HG03280 (cell line): ENCODE measurements around the gene PEX11B.

Experiments
- ATAC-seq: cut with Tn5 transposase; IDR thresholded peaks from one replicate; pipeline ENCODE4 v1.9.1; 2021; ENCODE audit warnings: mild to moderate bottlenecking, moderate library complexity; ENCODE audit not compliant: unreplicated experiment

The PEX11B gene

GRCh38 chr1:145877923-145878486 is 40.5 kb downstream of the PEX11B start:
- ATAC-seq, result no peak

- ATAC-seq, result no peak
Observed at GRCh38 chr1:145874646-145875045, 43.9 kb downstream of the PEX11B start.

- ATAC-seq, result no peak
Observed at GRCh38 chr1:145871994-145872924, 46.3 kb downstream of the PEX11B start.

DNA sequence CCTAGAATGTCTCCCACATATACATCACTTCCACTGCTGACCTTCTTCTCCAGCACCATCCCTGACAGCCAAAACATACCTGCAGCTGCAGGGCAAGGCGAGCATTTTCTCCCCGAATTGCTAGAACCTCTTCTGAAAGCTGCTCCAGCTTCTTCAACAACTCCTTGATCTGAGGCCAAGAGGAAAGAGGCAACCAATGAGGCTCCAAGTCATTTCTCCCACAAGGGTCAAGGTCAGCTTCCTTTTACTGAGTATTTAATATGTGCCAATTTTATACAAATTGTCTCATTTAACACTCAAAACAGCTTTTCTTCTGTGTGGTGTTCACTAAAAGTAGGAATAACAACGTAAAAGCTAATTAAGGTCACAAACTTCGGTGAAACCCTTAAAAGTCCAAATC is 50.3 kb downstream of the PEX11B start:
- no peak for ATAC-seq

DNA sequence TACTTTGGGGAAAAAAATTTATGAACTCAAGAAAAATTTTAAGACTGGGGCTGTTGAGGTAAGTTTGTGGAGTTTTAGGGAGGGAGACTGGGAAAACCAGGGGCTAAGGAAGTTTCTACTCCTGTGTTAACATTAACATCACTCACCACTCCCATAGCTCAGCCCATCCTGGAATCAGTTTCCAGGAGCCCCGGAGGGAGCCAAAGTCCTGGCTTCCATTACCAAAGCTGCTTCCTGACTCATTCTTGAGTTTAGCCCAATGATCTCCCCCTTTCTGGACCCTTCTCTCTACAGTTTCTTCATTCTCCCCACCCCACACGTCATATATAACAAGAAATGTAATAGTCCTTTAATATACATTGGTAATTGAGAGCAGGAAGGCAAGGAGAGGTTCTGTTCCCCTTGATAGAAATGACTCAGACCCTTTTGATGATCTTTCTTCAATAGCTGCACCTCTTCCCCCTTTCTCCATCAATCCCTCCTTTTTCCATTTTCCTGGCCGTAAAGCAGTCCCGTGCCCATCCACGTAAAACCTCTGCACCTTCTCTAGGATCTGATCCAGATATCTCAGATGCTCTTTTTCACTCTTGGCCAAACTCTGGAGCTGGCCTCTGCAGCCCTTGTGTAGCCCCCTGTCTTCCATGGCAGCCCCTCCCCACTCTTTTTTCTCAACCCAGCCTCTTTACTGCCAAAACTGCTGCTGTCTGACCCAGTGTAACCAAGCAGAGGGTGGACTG is 55.1 kb downstream of the PEX11B start:
- no peak for ATAC-seq
